ENCODE measurements around the gene MYH6. TPM values are rescaled to one million over a fixed set of nuclear protein-coding genes. Genes with fewer than 3 reads are reported as not detected.
"Not testable (repeated sequence)": the region's sequence is repeated elsewhere in the genome, so short reads cannot be mapped to it uniquely, and the experiment has no call there.

The MYH6 gene
- total and polyA plus RNA-seq, 12 donors, result 76.6 to 7,525 (median 314) TPM

GRCh38 chr14:23428686-23429495 lies 20.8 kb upstream of the MYH6 start:
- peak overlapping the region in 3 of 10 donors; percentile 3 to 58 (median 47) for H3K4me3 ChIP-seq
- TF ChIP-seq CTCF (IDR thresholded peaks at IDR 0.05), result no peak
- H3K9me3 ChIP-seq, result no peaks in the 10 kb centered on the region
- peak overlapping the region in 1 of 10 donors; percentile 96 for H3K27ac ChIP-seq
- DNase-seq, result peak in 1 of 2 donors; percentile 17
- 53 to 62% methylated on average over 13 of the region's 13 CpGs for WGBS, 2 donors
- peak in 5 of 8 donors; percentile 1 to 15 (median 7) for ATAC-seq
- H3K36me3 ChIP-seq, result peaks cover 0 to 67% (median 20%) of the 10 kb centered on the region in 9 donors
- H3K4me1 ChIP-seq, result peaks cover 0 to 3% (median 0%) of the 10 kb centered on the region in 9 donors
- intact Hi-C loops (cut with DNase I), result no loop called here
- H3K27me3 ChIP-seq, result no peaks in the 10 kb centered on the region

GRCh38 chr14:23425798-23426197 lies 17.7 kb upstream of the MYH6 start:
- H3K27me3 ChIP-seq; intact Hi-C loops (cut with DNase I); H3K9me3 ChIP-seq; H3K27ac ChIP-seq: not testable (repeated sequence)
- ATAC-seq, result peak in 1 of 8 donors; percentile 0
- peaks cover 0 to 21% (median 0%) of the 10 kb centered on the region in 9 donors for H3K4me1 ChIP-seq
- WGBS, 2 donors, result 47 to 64% methylated on average over 6 of the region's 6 CpGs
- peak overlapping the region in 1 of 10 donors; percentile 14 for H3K4me3 ChIP-seq
- H3K36me3 ChIP-seq, result peaks cover 0 to 59% (median 5%) of the 10 kb centered on the region in 9 donors
- peak in 1 of 2 donors; percentile 8 for DNase-seq

- intact Hi-C loops (cut with DNase I), result no loop called here
- peaks cover 0 to 26% (median 0%) of the 10 kb centered on the region in 9 donors for H3K4me1 ChIP-seq
- H3K27ac ChIP-seq, result peak overlapping the region in 2 of 10 donors; percentile 11 to 56
- ATAC-seq (no peak), DNase-seq (no peak)
- WGBS, 2 donors, result 44 to 48% methylated on average over 10 of the region's 10 CpGs
- no peak for TF ChIP-seq CTCF (IDR thresholded peaks at IDR 0.05)
- no peaks in the 10 kb centered on the region for H3K9me3 ChIP-seq
- H3K36me3 ChIP-seq, result peaks cover 0 to 59% (median 8%) of the 10 kb centered on the region in 9 donors
- H3K27me3 ChIP-seq, result no peaks in the 10 kb centered on the region
- peak overlapping the region in 1 of 10 donors; percentile 14 for H3K4me3 ChIP-seq
These were observed 17.1 kb upstream of the MYH6 start for GRCh38 chr14:23425169-23425568.

- peak overlapping the region in 6 of 10 donors; percentile 5 to 69 (median 42) for H3K27ac ChIP-seq
- H3K27me3 ChIP-seq, result no peaks in the 10 kb centered on the region
- no peaks in the 10 kb centered on the region for H3K9me3 ChIP-seq
- DNase-seq (peak in 1 of 2 donors; percentile 6), ATAC-seq (peak in 3 of 8 donors; percentile 1 to 7 (median 1))
- H3K4me3 ChIP-seq, result peak overlapping the region in 1 of 10 donors; percentile 16
- WGBS, 2 donors, result 50 to 59% methylated on average over 6 of the region's 6 CpGs
- H3K4me1 ChIP-seq, result peaks cover 0 to 31% (median 0%) of the 10 kb centered on the region in 9 donors
- intact Hi-C loops (cut with DNase I), result no loop called here
- peaks cover 0 to 54% (median 8%) of the 10 kb centered on the region in 9 donors for H3K36me3 ChIP-seq
- no peak for TF ChIP-seq CTCF (IDR thresholded peaks at IDR 0.05)
These were observed 15.6 kb upstream of the MYH6 start for GRCh38 chr14:23423657-23424056.

All from heart right ventricle (tissue), 16 donors.